T-helper 9 cell (primary cell): ENCODE data around the gene KRT6C.

Experiments
- DNase-seq: peaks from one replicate; pipeline ENCODE4 v3.0.0-alpha.2; 2020

KRT6C gene

GRCh38 chr12:52434081-52434733 lies 39.4 kb downstream of the KRT6C start, which contains the start of gene KRT75:
Gene KRT75 (minus strand): TSS chr12:52434371. CDS start chr12:52434304, 67 bp downstream.
- DNase-seq, result no peak

- no peak for DNase-seq
These were observed 40.0 kb downstream of the KRT6C start for GRCh38 chr12:52433501-52434080.

- no peak for DNase-seq
These were observed 40.9 kb downstream of the KRT6C start for GRCh38 chr12:52432559-52433207.

- no peak for DNase-seq
These were observed 45.5 kb downstream of the KRT6C start for GRCh38 chr12:52428121-52428520.

- DNase-seq, result no peak
These were observed 46.5 kb downstream of the KRT6C start for GRCh38 chr12:52427083-52427482.

- DNase-seq, result no peak
These were observed 47.6 kb downstream of the KRT6C start for GRCh38 chr12:52426034-52426433.

GRCh38 chr12:52425466-52425865 lies 48.1 kb downstream of the KRT6C start:
- DNase-seq, result no peak

GRCh38 chr12:52423661-52424500 lies 49.7 kb downstream of the KRT6C start:
- no peak for DNase-seq

GRCh38 chr12:52423035-52423434 lies 50.6 kb downstream of the KRT6C start:
- DNase-seq, result no peak

- no peak for DNase-seq
These were observed 53.9 kb downstream of the KRT6C start for GRCh38 chr12:52419656-52420055.

GRCh38 chr12:52418576-52419110 lies 55.0 kb downstream of the KRT6C start:
- DNase-seq, result no peak
